NCI-H2196 treated with DMSO at 0.1 percent for 48 hours (cell line): ENCODE results near the gene ADGRL2.

Experiments used
- DNase-seq: peaks from one replicate; lab custom pipeline; 2025; ENCODE audit not compliant: unreplicated experiment; lab: John Stamatoyannopoulos, UW

ADGRL2 gene

DNA sequence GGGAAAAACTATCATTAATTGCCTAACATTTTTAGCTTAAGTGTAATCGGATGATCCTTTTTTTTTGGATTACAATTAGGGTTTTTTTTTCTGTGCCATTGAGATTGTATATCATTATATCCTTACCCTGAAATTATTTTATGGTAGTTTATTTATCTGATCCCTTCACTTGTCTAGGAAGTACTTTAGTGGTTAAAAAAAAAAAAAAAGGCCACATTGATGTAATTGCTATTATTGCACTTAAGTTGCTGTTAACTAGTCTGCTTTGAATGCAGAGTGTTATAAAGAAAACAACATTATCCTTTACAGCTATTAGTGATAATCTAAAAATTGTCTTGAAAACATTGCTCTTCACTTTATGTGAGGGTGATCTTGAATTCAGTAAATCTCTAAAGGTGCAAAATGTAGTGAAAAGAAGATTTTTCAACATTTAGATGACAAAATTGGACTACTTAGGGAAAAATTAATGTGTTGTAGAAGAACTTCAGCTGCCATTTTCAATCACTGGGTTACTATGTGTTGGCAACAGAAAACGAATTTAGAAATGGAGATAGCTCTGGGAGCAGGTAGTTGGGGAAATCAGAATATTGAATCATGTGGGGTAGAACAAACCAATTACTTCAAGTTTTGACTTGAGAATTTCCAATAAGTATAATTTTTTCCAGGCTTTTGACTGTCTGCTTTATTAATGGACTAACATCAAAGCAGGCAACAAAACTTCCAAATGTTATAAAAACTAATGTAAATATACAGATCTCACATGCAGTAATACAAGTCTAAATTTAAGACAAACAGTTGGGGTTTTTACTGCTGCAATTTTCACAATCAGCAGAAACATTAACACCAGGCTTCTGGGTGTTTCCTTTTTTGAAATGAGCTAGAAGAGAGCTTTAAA, 5.0 kb downstream of the ADGRL2 start:
- no peak for DNase-seq

DNA sequence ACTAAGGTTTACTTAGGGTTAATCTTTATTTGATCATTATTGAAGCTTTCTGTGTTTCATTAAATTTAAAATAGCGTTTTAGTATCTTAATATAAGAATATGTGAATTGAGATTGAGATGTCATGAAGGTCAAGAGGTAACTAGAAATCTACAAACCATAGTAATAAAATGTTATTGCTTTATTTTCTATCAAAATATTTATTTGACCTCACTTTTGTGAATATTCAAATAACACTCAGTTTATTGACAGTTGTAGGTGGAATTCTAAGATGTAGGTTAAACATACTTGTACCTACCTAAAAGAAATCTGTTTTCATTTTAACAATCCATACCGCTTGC, 5.7 kb downstream of the ADGRL2 start:
- DNase-seq, result no peak

DNA sequence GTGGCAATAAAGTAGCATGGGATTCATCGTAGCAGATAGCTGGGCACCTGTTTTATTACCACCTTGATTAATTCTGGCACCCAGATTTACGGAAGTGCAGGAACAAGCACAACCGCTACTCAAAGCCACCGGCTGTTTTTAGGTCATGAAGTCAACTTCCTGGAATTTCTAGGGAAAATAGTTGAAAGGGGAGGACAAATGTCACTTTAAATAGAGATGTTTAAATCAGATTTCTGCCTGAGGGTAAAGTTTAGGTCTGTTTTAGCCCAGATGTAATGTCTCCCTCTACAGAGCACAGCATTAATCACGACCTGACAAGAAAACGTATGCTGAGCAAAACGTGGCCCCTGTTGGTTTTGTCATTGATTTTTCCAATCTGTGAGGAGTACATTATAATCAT, 8.0 kb downstream of the ADGRL2 start:
- DNase-seq, result no peak

DNA sequence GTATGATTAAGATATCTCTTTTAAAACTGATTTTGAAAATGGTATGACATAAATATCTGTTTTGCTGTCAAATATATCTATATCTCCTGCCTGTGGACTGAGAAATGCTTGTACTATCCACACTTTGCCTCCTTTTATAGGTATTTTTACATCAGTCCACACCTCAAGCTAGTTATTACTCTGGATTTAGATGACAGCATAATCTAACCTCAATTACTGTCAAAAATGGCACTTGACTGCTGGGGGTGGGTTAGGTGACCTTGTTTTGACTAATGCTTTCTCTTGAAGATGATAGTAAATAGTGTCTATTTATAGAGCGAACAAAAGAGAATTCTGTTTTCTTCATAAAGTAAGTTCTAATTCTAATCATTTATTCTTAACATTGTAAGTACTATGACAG, 9.1 kb downstream of the ADGRL2 start:
- DNase-seq, result no peak

DNA sequence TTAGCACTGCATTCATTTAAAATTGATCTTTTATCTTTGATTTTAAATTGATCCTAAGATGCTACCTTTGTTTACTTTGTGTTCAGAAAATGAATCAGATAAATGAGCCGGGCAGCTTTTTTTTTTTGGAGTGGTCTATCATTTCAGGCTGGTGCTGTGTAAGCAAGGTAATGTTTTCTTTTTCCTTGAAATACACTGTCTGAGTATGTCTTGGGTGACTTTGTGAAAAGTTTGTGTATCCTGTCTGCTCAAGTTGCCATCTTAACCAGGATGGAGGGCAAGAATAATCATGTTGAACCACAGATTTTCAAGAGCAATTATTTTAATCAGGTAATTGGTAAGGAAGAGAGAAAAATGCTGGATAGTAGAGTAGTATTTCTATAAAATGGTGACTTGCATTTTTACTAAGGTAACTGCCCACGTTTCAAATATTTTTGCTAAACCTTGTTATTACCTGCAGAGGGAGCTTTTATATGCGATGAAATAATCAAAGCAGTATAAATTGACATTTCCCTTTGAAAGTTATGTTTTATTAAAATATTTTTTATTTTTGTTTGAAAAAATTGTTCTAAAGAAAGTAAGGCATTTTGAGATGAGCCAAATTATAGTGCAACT, 11.1 kb downstream of the ADGRL2 start:
- no peak for DNase-seq

DNA sequence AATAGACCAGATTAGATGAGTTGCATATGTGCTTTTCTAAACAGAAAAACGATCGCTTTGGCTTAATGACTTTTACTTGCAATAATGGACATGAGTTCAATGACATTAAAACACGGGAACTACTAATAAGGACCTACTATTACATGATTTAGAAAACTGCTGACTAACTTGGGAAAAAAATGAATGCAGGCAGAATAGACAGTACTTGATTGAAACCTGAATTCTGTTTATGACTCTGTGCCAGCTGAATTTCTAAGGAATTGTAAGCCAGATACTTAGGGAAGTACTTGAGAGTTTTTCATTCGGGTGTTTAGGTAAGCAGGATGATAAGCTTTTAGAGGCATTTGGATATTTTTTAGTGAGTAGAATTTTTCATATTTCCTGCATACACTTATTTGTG, 12.0 kb downstream of the ADGRL2 start:
- no peak for DNase-seq

DNA sequence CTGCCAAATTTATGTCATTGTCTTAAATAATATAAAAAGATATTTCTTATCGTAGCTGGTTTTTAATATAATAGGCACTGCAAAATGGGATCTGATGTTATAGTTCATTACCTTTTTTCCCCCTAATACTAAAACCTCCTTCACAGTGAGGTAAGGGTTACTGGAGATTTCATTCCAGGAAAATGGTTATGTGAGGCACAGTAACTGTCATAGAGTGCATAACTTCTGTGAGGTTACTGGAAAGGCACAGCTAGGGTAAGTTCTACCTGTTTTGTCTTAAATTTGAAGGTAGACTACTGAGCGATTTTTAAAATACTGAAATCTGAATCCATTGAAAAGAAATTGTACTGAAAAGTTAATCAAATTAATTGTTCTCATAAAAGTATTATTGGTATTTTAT, 13.0 kb downstream of the ADGRL2 start:
- no peak for DNase-seq

DNA sequence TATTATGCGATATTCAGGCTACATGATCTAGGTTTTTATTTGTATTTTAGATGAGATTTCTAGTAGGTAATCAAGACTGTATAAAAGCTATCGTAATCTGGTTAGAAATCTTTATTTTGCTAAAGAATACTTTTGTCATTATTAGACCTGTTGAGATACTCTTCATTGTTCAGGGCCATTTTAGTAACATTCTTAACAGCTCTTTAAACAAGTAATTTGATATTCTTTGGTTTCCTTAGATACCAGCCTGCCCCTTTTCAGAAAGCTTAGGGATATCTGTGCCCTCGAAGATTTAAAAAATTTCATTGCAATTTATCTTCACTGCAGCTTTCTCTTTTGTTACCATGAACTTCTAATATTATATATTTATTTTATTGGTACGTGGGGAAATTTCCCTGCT, 18.9 kb downstream of the ADGRL2 start:
- DNase-seq, result no peak

DNA sequence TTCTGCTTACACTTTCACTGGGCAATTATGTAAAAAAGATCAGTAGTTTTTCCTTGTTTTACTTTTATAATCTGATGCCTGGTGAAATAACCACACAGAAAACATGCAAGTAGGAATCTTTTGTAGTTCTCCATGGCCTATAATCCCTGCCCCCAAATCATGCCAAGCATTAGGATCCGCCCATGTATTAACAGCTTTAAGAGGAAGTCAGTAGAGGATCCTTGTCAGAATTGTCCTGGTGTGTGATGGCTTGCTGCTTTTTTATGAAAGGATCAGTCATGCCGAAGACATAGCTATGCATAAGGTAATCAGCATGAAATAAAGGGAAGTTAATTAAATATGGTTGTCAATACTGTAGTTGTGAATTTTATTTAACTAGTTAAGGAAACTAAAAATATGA, 20.0 kb downstream of the ADGRL2 start:
- DNase-seq, result no peak

DNA sequence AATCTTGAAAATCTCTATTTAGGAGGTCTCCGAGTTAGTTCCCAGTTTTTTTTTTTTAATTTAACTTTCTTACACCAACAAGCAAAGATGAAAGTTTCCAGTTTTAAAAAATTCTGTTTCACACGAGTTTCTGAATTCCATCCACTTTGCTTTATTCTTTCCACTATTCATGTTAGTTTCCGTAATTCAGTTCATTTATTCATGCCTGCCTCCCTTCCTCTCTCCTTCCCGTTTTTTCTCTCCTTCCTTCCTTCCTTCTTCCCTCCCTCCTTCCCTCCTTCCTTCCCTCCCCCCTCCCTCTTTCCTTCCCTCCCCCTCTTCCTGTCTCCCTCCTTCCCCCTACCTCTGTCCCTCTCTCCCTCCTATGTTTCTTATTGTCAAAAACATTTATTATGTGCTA, 22.3 kb downstream of the ADGRL2 start:
- DNase-seq, result no peak

DNA sequence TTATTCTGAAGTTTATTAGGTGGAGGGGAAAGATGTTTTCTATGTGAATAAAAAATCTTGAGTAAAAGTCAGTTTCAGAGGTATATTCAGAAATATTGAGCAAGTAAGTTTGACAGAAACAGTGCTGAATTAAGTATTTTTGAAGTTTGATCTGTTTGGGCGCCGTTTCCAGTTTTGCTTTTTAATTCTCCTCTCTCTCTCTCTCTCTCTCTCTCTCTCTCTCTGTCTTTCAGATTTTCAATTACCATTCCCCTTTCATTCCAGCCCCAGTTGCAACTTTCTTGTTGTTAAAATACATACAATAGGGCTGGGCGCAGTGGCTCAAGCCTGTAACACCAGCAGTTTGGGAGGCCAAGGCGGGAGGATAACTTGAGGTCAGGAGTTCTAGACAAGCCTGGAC, 24.0 kb downstream of the ADGRL2 start:
- DNase-seq, result no peak

DNA sequence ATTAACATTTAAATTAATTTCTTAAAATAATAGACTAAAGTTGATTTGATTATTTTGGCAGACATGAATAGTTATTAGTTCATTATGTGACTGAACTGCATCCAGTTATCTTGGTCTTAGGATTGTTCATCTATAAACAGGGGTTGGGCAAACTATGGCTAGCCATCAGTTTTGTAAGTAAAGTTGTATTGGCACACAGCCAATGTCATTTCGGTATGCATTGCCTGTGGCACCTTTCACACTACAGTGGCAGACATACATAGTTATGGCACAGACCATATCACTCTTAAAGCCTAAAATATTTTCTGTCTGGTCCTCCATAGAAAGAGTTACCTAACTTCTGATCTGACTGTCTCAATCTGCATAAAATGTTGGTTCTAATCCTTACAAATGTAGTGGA, 27.2 kb downstream of the ADGRL2 start:
- no peak for DNase-seq

DNA sequence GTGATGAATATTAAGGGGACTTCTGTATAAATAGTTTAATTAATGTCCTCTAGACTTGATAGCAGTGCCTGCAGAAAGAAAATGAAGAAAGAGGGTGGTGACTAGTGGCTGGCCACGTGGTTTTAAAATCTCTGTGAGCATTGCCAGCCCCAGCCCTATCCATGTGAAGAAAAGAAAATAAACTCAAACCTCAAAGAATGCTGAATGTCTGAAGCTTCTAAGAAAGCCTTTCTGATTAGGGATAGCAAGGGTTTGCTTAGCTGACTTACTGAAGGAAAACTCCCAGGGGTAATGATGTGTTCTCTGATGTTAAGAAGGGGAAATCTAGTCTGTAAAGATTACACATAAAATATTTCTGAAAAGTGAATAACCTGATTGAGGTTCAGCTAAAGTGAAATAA, 31.8 kb downstream of the ADGRL2 start:
- DNase-seq, result no peak

DNA sequence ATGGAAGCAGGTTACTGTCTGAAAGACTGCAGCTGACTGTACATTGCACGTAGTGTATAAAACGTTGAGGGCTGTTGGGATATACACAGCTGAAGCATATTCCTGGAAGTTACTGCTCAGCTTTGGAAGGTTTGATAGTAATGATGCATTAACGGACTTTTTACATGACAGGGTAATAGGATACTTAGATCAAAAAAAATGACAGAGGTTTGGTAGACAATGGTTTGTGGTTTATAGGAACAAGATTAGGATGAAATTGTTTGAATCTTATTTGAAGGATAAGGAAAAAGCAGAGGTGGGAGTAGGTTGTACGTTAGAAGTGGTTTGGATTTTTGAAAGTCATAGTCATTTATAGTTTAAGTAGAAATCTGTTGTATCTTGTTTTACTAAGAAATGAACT, 33.0 kb downstream of the ADGRL2 start:
- no peak for DNase-seq

DNA sequence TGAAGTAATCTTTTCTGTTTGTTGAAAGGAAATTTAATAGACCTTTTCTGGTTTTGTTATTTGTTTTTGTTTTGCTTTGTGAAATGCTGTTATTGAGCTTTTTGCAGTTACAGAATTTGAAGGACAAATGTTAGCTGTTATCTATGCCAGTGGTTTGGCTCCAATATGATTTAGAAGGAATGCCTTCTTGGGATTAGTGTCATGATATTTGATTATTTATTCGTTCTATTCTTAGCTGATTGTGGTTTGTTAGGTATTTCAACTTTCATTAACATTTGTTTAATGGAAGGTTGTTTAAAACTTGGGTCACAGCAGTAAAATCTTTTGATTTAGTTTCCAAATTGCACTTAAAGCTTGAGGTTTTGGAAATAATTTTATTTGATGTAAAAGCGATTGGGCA, 33.5 kb downstream of the ADGRL2 start:
- DNase-seq, result no peak

DNA sequence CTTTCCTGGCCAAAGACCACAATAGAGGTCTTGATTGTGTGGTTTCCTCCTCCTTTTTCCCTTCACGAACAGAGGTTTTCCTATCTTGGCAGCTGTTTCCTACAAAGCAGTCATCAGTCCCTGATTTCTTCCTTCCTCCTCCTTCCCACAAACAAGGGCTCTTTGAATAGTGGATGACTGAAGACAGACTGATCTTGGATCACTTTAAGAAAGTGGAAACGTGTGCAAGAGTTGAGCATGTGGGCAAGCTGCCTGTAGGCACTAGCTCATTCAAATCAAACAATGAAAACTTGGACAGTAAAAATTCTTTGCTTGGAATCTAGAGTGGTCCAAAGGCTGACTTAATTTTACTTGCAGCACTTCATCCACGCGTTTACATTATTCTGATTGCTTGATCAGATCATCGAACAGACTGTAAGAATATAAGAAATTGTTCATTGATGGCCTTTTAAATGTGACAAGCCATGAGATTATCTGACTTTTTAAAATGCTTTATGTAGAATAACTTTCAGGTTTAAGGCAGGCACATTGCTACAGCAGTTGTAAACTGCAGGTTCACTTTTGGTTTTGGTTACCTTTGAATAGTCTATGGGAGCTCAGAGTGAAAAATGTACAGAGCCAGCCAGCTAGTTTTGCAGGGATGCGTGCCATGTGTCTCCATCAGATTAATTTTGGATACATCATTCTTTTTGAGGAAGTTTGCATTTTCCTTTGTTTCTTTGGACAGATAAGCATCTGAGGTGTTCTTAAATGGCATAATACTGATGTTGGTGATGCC, 34.4 kb downstream of the ADGRL2 start:
- DNase-seq, result no peak

DNA sequence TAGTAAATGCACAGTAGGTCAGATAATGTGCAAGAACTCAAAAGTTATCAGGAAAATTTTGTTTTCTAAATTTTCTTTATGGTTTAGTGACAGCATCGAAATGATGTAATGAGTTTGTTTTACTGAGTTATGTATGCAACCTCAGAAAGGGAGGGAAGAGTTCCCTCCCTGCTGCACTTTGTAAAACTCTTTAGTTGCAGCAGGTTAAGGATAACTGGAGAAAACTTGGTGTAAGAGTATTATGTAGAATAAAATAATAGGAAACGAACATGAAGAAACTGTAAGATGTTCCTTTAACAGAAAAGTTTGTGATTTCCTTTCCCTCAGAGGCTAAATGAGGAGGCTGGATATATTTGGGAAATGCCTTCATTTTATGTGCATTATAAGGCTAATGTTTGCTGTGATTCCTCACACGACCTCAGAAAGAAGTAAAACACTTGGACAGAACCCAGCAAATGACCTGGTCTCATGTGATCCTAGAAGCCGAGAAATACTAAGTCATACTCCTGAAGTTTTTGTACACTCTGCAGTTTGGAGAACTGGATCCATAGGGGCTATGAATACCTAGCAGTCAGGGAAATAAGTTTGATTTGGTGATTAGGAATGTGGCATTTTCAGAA, 35.4 kb downstream of the ADGRL2 start:
- no peak for DNase-seq

DNA sequence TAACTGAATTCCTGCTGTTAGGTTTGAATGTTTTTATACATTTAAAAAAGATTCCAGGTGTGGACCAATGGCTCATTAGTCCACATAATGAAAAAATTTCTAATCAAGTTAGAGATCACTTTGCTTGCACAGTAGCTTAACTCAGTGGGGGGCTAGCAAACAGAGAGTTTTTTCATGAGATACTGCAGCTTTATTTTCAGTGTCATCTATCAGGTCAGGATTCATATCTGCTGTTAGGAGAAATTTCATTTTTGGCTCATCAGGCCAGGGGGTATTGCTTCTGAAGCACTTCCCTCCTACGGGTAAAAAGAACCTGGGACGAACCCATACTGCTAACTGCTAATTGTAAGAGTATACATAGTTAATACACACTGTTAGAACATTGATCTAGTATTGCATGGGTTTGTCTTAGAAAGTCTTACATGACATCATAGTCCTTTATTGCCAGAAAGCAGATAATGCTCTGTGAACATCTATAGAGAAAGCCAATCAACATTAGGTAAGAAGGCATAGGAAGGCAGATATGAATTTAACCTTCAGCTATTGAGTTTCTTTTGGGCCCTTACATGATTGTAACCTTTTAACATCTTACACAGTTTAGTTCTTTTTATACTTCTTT, 38.0 kb downstream of the ADGRL2 start:
- no peak for DNase-seq

DNA sequence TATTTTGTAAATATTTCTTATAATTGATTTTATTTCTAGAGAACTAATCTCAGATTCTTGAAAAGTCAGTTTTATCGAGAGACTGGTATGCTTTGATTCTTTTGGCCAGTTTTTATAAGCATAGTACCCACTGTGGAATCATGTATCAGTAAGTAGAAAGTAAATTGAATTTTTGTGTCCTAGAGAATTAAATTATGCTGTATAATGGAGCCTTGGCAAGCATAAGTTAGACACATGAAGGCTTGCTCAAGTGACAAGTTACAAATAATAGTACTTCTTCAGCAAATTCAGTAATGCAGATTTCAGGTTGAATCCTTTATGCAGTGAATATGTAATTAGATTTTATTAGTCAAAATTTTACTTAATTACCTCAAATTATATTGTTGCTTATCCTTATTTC, 40.1 kb downstream of the ADGRL2 start:
- DNase-seq, result no peak

DNA sequence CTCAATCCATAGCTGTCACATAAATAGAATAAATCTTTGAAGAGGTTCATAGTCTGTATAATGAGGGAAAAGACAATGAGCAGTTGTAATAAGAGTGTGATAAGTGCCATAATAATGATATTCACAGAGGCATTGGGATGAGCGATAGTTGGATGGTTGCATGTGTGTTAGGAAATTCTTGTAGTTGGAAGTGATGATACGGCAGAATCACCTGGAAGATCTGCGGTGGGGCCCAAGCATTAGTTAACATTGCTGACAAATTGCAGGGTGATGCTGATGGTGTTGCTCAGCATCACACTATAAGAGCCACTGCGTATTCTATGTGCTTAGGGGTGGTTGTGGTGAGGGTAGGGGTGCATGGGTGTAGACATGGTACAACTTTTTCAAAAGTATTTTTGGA, 41.1 kb downstream of the ADGRL2 start:
- no peak for DNase-seq

DNA sequence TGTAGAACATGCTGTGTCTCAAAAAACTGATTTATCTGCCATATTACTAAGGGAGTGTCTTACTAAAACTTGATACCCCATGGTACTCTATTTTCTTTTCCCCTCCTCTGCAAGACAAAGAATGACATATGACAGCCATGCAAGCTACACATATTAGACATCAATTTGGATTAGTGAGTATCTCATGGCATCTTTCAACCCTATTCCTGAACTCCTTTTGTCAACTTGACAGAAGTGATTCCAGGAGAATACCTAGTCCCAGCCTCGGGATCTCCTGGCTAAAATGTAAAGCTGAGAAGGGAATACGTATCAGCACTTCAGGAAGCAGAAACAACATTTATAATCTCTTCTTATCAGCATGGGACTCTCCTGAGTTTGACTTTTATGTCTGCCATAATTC, 43.7 kb downstream of the ADGRL2 start:
- DNase-seq, result no peak
